Stimulated activated naive CD8-positive, alpha-beta T cell treated with anti-CD3 and anti-CD28 coated beads, Interleukin-15, Interleukin-2, amounts not matched to agents 100 U/mL and 50 U/mL, for 24 hours (primary cell): ENCODE results near the gene SCN4A.
A peak's percentile ranks its signal among the peaks of the same experiment; 100 is the strongest.

Experiments
- ATAC-seq: fragments of 150-1000 bp; cut with Tn5 transposase; one replicate; pipeline ENCODE4 v1.10.0; 2021
- DNase-seq: peaks from one replicate; pipeline ENCODE4 v3.0.0; 2021

Gene SCN4A

GRCh38 chr17:63955232-63955631 lies 17.5 kb downstream of the SCN4A start:
- ATAC-seq (no peak), DNase-seq (no peak)

GRCh38 chr17:63954402-63955063 lies 18.2 kb downstream of the SCN4A start:
- DNase-seq (peak; percentile 37), ATAC-seq (peak; percentile 47)

GRCh38 chr17:63950940-63951907 lies 21.5 kb downstream of the SCN4A start:
- DNase-seq (peak; percentile 44), ATAC-seq (no peak)

GRCh38 chr17:63949576-63950250 lies 23.0 kb downstream of the SCN4A start:
- no peak for DNase-seq
- ATAC-seq = no peak

- ATAC-seq = no peak
These were observed 24.2 kb downstream of the SCN4A start for GRCh38 chr17:63948521-63948920.

GRCh38 chr17:63947711-63948330 lies 24.9 kb downstream of the SCN4A start:
- ATAC-seq = no peak
- DNase-seq = no peak

More at GRCh38 chr17:63948521-63948920, 24.2 kb downstream of the SCN4A start:
- no peak for DNase-seq

GRCh38 chr17:63946440-63947363 lies 26.0 kb downstream of the SCN4A start:
- ATAC-seq = peak; percentile 73
- DNase-seq = peak; percentile 77

- DNase-seq = peak; percentile 47
- no peak for ATAC-seq
These were observed 26.8 kb downstream of the SCN4A start for GRCh38 chr17:63945784-63946439.

GRCh38 chr17:63944736-63945499 lies 27.8 kb downstream of the SCN4A start:
- DNase-seq (no peak), ATAC-seq (no peak)

GRCh38 chr17:63943745-63944144 lies 29.0 kb downstream of the SCN4A start:
- no peak for DNase-seq
- ATAC-seq = no peak

- no peak for ATAC-seq
- no peak for DNase-seq
These were observed 30.3 kb downstream of the SCN4A start for GRCh38 chr17:63942309-63942985.

- no peak for DNase-seq
- ATAC-seq = no peak
These were observed 31.0 kb downstream of the SCN4A start for GRCh38 chr17:63941751-63942150.

- ATAC-seq (no peak), DNase-seq (no peak)
These were observed 31.6 kb downstream of the SCN4A start for GRCh38 chr17:63941162-63941561.

GRCh38 chr17:63940584-63940983 lies 32.1 kb downstream of the SCN4A start:
- ATAC-seq = no peak
- no peak for DNase-seq

- ATAC-seq = no peak
These were observed 32.8 kb downstream of the SCN4A start for GRCh38 chr17:63939884-63940283.

GRCh38 chr17:63939401-63939800 lies 33.3 kb downstream of the SCN4A start:
- no peak for DNase-seq
- ATAC-seq = no peak

More at GRCh38 chr17:63939884-63940283, 32.8 kb downstream of the SCN4A start:
- no peak for DNase-seq

GRCh38 chr17:63937920-63938319 lies 34.8 kb downstream of the SCN4A start:
- ATAC-seq (no peak), DNase-seq (no peak)

GRCh38 chr17:63937319-63937718 lies 35.4 kb downstream of the SCN4A start:
- ATAC-seq = no peak
- DNase-seq = no peak
